GM12891 (cell line): ENCODE data around the gene CEP104.

Experiments used
- DNase-seq: peaks from one replicate; pipeline ENCODE4 v3.0.0; 2011; ENCODE audit warnings: low spot score; ENCODE audit not compliant: insufficient read length
- FAIRE-seq: peaks from 2 replicates; lab custom pipeline; 2011; peaks lifted over from hg19 to GRCh38; lab: Jason Lieb, UNC
- PAX5 ChIP-seq: IDR thresholded peaks from 2 replicates; pipeline ENCODE4 v1.6.1; 2011; ENCODE audit warnings: low read length, moderate library complexity, mild to moderate bottlenecking; ENCODE audit not compliant: insufficient read depth, severe bottlenecking
- POLR2A ChIP-seq: IDR thresholded peaks from 2 replicates; pipeline ENCODE4 v1.6.1; 2011; ENCODE audit warnings: low read depth, low read length, control low read depth
- POLR2AphosphoS5 ChIP-seq: IDR thresholded peaks from 2 replicates; pipeline ENCODE4 v1.6.1; 2011; ENCODE audit warnings: low read depth, low read length, control low read depth
- POU2F2 ChIP-seq: IDR thresholded peaks from 2 replicates; pipeline ENCODE4 v1.6.1; 2011; ENCODE audit warnings: low read depth, mild to moderate bottlenecking, control low read depth, low read length, moderate library complexity
- SPI1 ChIP-seq: IDR thresholded peaks from 2 replicates; pipeline ENCODE4 v1.6.1; 2011; ENCODE audit warnings: low read depth, low read length, control low read depth
- TAF1 ChIP-seq: IDR thresholded peaks from 2 replicates; pipeline ENCODE4 v1.6.1; 2011; ENCODE audit warnings: low read depth, low read length, control low read depth

CEP104 gene

DNA sequence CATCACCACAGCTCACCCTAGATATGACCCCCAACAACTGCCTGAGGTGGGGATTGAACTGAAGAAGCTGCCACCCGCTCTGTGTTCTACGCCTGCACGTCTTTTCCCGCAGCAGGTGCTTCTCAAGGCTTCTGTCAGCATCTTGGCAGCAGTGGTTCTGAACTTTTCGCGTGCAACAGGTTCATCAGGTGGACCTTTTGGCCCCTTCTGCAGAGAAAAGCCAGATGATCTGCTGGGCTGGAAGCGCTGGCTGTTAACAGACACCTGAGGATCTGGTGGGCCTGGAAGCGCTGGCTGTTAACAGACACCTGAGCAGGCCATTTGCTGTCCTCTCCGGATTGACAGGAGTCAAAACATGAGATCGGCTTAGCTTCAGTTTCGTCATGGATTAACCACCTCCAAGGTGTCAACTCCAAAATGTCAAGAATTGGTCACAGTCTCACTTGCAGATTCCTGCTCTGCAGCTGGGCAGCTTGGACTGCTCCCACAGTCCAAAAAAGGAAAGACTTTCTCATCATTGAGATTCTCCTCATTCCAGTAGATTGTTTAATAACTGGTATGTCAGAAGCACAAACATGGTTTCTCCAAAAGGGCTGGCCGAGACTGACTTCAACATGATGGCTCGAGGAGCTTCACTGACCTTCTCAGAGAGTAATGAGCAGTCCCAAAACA lies 38.4 kb upstream of the CEP104 start:
- DNase-seq (no peak), FAIRE-seq (no peak)
- TF ChIP-seq SPI1 (no peak), POLR2A (no peak), POU2F2 (no peak), TAF1 (no peak), POLR2AphosphoS5 (no peak)

- TF ChIP-seq POLR2AphosphoS5 (no peak), PAX5 (no peak)
- FAIRE-seq, result no peak
- no peak for DNase-seq
Observed at GRCh38 chr1:3894626-3895278, 37.7 kb upstream of the CEP104 start.

- no peak for DNase-seq
- TF ChIP-seq POU2F2, result no peak
- peak; percentile 76 for TF ChIP-seq SPI1
- no peak for FAIRE-seq
Observed at GRCh38 chr1:3893190-3893589, 36.2 kb upstream of the CEP104 start.

DNA sequence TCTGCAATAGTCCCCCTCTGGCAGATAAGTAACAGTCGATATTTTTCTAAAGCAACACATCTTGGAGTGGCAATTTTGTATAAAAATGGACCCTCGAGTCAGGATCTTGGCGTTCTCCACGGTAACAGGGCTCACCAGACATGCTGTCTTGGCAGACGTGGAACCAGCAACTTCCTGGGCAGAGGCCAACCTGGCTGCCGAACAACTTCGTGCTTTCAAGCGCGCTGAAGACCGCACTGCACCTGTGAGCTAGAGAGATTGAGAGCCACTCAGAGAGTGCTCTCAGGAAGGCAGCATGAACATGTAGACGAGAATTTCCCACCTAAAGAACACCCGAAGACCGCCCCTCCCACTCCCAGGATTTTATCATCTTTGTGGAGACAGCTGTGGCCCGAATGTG lies 35.7 kb upstream of the CEP104 start:
- TF ChIP-seq TAF1, result no peak
- no peak for TF ChIP-seq SPI1
- TF ChIP-seq POLR2AphosphoS5, result no peak
- DNase-seq, result no peak
- FAIRE-seq, result peak; percentile 74

- no peak for TF ChIP-seq POU2F2
- no peak for TF ChIP-seq PAX5
- no peak for TF ChIP-seq POLR2A
- no peak for TF ChIP-seq POLR2AphosphoS5
- no peak for TF ChIP-seq TAF1
- no peak for TF ChIP-seq SPI1
- no peak for DNase-seq
- FAIRE-seq, result no peak
Observed at GRCh38 chr1:3891329-3891865, 34.4 kb upstream of the CEP104 start.

DNA sequence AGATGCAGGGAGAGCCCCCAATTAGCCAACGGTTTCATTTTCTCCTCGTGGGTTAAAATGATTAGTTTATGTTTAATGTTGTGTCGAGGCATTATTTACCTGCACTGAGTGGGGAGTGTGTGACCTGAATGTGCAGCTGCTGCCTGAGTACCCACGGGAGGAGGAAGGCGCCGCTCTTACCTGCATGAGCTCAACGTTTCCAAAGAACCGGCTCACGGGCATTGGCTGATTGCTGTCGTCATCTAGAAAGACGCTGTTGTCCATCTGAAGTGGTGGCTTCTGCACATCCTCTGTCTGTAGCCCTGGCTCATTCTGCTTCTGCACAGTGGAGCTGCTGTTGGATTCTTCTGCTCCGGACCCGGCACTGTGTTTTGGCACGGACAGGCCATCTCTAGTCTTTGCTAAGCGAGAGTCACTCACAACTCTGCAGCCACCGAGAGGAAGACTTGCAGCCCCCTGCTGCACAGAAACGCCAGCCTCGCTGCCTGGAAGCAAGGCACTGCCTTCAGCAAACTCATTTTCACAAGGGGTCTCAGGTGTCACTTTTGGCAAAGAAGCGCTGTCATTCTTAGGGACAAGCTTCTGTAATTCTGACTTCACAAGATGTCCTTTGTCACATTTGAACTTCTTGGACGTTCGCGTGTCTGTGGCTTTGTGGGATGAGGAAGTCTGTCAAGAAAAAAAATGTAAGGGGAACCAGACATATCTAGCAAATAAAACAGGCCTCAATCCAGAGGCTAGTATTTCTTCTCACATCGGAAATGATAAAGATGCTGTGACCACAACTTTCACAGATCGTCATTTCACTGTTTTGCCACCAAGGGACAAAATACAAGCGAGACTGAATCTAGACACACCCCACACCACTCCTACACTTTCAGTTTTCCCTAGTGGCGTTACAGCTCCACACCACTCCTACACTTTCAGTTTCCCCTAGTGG lies 33.6 kb upstream of the CEP104 start:
- DNase-seq, result no peak
- peak; percentile 83 for FAIRE-seq
- TF ChIP-seq PAX5, result no peak
- TF ChIP-seq SPI1, result peak; percentile 12; the same call in 1 of the 2 replicates

DNA sequence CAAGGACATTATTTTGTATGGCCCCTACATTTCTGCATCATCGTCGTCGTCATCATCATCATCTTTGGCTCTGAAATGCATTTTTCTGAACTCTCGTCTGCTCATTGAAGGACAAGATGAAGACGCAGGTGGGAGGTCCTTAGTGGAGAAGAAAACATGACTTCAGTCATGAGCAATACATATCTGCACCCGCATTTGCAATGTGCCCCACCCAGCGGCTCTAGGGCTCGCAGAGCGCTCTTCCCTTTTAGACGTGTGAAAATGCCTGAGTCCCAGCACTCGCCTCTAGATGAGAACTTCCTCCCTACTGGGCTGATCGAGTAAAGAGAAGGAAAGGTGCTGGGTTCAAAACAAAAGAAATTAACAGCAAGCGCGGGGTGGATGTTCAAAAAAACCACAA lies 32.9 kb upstream of the CEP104 start:
- no peak for DNase-seq
- no peak for FAIRE-seq
- TF ChIP-seq POLR2A, result no peak

- TF ChIP-seq POLR2A (no peak), POU2F2 (no peak), PAX5 (no peak)
- no peak for DNase-seq
- no peak for FAIRE-seq
Observed at GRCh38 chr1:3888301-3888700, 31.3 kb upstream of the CEP104 start.

- no peak for FAIRE-seq
- no peak for DNase-seq
- TF ChIP-seq TAF1, result no peak
- no peak for TF ChIP-seq POLR2AphosphoS5
- TF ChIP-seq POU2F2, result no peak
- TF ChIP-seq POLR2A, result no peak
- TF ChIP-seq SPI1, result no peak
- TF ChIP-seq PAX5, result no peak
Observed at GRCh38 chr1:3886691-3887090, 29.7 kb upstream of the CEP104 start.

GRCh38 chr1:3886106-3886670 lies 29.2 kb upstream of the CEP104 start:
- no peak for FAIRE-seq
- no peak for DNase-seq

More at GRCh38 chr1:3886106-3886670, 29.2 kb upstream of the CEP104 start:
- TF ChIP-seq SPI1 (no peak), POLR2AphosphoS5 (no peak), TAF1 (no peak), PAX5 (no peak), POU2F2 (no peak), POLR2A (no peak)
